ENCODE results near the gene ACRV1.

- TF ChIP-seq POLR2AphosphoS5 (IDR thresholded peaks at IDR 0.05; ENCODE audit: low read depth, low read length) (no peak), SIN3A (IDR thresholded peaks at IDR 0.05; ENCODE audit: borderline replicate concordance, insufficient read depth, low read depth, low read length) (no peak), TCF7L2 (IDR thresholded peaks at IDR 0.05; ENCODE audit: low read depth, low read length) (no peak)
- TF ChIP-seq, protein P1, sequence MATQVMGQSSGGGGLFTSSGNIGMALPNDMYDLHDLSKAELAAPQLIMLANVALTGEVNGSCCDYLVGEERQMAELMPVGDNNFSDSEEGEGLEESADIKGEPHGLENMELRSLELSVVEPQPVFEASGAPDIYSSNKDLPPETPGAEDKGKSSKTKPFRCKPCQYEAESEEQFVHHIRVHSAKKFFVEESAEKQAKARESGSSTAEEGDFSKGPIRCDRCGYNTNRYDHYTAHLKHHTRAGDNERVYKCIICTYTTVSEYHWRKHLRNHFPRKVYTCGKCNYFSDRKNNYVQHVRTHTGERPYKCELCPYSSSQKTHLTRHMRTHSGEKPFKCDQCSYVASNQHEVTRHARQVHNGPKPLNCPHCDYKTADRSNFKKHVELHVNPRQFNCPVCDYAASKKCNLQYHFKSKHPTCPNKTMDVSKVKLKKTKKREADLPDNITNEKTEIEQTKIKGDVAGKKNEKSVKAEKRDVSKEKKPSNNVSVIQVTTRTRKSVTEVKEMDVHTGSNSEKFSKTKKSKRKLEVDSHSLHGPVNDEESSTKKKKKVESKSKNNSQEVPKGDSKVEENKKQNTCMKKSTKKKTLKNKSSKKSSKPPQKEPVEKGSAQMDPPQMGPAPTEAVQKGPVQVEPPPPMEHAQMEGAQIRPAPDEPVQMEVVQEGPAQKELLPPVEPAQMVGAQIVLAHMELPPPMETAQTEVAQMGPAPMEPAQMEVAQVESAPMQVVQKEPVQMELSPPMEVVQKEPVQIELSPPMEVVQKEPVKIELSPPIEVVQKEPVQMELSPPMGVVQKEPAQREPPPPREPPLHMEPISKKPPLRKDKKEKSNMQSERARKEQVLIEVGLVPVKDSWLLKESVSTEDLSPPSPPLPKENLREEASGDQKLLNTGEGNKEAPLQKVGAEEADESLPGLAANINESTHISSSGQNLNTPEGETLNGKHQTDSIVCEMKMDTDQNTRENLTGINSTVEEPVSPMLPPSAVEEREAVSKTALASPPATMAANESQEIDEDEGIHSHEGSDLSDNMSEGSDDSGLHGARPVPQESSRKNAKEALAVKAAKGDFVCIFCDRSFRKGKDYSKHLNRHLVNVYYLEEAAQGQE (IDR thresholded peaks at IDR 0.05; ENCODE audit: insufficient read depth in 1 of 2, low read depth in 2 of 2, low read length in 1 of 2), result no peak
- TF ChIP-seq, protein P2, sequence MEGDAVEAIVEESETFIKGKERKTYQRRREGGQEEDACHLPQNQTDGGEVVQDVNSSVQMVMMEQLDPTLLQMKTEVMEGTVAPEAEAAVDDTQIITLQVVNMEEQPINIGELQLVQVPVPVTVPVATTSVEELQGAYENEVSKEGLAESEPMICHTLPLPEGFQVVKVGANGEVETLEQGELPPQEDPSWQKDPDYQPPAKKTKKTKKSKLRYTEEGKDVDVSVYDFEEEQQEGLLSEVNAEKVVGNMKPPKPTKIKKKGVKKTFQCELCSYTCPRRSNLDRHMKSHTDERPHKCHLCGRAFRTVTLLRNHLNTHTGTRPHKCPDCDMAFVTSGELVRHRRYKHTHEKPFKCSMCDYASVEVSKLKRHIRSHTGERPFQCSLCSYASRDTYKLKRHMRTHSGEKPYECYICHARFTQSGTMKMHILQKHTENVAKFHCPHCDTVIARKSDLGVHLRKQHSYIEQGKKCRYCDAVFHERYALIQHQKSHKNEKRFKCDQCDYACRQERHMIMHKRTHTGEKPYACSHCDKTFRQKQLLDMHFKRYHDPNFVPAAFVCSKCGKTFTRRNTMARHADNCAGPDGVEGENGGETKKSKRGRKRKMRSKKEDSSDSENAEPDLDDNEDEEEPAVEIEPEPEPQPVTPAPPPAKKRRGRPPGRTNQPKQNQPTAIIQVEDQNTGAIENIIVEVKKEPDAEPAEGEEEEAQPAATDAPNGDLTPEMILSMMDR (IDR thresholded peaks at IDR 0.05), result no peak
Measured at GRCh38 chr11:125701018-125701610, 20.5 kb upstream of the ACRV1 start.
